C1 segment of cervical spinal cord (tissue), 14 donors: Measurements from ENCODE around the gene CASZ1.

Experiments
- DNase-seq, 14 donors: peaks; one replicate each; lab custom pipeline; 2025; lab: John Stamatoyannopoulos, UW

The CASZ1 gene

DNA sequence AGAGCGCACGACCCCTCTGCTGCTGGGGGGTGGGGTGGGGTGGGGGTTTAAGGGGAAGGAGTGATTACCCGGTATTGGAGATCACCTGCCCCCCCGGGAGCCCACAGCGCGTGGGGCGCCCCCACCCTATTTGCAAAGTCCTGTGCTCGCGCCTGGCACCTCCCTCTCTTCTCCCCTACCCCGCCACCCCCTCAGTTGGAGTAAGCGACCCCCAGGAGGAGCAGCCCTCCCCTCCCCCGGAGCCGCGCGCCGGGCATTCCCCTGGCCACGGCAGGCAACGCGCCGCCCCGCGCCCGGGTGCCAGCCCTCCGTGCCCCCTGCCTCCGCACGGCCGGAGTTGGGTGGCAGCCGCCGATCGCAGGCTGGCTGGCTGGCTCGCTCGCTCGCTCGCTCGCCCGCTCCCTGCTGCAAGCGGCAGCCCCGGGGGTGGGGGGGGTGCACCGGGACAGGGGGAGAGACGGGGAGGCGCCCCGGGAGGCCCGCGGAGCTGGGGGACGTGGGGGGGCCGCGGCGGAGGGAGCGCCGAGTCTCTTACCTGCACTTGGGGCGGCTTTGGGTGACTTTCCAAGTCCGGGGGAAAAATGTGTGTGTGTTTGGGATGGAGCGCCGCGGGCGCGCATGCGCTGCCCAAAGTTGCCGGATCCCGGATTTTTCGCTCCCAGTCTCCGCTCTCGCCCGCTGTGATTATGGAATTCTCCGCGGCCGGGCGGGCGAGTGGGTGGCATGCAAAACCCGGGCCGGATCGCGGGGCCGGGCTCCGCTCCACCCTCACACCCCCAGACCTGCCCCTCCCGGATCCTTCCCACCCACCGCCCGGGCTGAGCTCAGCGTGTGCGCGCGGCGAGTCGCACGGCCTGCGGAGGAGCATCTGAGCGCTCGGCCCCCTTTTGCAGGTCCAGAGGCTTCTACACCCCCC, at the start of gene CASZ1:
CASZ1 (minus strand) TSS at position 618 of the 916 bp plus-strand sequence. CDS start 102,757 bp downstream, outside the sequence.
- DNase-seq: peak in 11 of 14 donors; percentile 4 to 78 (median 37)

GRCh38 chr1:10843697-10844096, 47.3 kb upstream of the CASZ1 start:
- no peak for DNase-seq

DNA sequence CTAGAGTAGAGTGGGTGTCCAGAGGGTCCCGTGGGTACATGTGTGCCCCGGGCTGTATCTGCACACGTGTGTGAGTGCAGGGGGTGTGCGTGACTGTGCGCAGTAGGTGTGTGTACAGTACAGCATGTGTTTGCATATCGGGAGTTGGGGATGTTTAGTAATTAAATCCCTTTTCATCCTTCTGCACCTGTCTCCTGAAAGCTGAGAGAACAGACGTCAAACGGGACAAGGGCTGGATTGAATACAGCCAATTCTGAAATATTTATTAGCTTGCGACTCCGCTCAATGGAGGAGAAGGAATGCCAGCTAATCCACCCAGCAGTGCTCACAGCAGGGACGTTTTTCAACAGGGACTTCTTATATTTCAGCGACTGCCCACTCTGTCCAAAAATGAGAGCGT, 44.7 kb upstream of the CASZ1 start:
- DNase-seq: no peak

DNA sequence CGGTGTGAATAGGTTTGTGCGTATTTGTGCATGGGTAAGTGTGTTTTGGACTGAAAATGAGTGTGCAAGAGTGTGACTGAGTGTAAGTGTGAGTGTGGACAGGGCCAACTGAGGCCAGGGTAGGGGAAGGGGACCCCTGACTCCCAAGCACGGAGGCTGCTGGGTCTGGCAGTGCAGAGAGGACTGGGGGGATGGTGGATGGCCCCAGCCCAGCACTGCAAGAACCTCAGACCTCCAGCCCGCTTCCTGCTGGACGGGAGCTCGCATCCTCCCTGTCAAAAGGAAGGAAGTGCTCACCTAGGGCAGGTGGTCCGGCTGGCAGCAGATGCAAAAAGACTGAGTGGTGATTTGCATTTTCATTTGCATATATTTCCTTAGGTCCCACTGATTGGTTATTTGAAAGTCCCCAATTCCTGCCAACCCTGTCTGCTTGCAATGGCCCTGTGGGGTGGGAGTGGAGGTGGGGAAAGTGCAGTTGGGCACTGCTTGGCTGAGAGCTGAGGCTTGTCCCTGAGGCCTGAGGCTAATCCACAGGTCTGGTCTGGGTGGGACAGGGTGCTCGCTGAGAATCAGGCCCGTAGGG, 42.8 kb upstream of the CASZ1 start:
- no peak for DNase-seq

DNA sequence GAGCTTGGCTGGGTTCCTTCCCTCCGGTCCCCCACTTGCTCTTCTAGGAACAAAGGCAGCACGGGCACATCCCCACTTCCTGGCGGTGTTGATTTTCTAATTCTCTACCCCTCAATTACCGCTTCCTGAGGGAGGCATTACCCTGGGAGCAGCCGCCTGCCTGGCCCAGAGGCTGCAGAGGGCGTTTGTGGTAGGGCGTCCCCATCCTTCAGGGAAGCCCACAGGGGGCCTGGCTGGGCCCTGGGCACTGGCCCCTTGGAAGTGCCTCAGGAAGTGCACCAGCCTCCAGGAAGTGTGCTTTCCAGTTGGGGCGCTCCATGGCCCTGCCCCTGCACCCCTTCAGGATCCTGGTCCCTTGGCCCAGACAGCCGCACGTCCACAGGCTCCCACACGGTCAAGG, 42.1 kb upstream of the CASZ1 start:
- DNase-seq: no peak

DNA sequence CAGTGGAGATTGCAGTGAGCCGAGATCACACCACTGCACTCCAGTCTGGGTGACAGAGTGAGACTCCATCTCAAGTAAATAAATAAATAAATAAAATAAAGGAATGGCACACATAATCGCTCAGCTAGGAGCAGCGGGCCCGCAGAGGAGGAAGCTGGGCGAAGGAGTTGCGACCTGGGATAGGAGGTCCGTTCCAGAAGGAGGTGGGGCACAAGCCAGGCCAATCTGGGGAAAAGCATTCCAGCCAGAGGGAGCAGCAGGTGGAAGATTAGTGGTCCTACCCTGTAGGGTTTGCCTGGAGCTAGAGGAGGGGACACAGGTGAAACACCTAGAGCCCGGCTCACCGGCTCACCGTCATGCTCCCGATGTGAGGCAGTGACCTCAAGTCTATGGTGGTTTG, 40.3 kb upstream of the CASZ1 start:
- DNase-seq: no peak

DNA sequence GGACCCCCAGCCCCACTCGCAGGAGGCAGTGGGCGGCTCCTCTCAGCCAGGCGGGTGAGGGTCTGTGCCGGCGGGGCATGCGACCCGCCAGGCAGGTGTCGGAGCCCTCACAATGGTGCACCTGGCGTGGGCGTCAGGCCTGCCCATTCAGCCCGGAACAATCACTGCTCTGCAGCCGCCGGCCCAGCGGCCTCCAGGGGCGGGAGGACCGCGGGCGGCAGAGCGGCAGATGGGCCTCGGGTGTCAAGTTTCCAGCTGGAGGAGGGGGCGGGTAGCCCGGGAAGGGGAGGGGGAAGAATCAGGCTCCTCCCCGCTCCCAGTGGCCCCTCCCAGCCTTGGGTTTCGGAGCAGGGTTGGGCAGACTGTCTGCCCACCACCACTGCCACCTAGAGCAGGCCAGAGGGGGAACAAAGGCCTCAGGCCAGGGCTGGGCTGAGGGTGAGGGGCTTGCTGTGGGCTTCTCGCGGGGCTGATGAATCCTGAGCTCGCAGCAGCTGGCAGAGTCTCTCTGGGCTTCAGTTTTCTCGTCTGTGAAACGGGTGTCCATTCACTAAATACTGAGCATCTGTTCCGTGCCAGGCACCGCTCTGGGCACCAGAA, 39.5 kb upstream of the CASZ1 start:
- no peak for DNase-seq

- DNase-seq: no peak
These were observed 39.0 kb upstream of the CASZ1 start for GRCh38 chr1:10835421-10835820.

GRCh38 chr1:10834770-10835412, 38.4 kb upstream of the CASZ1 start:
- DNase-seq: no peak

- DNase-seq: no peak
These were observed 37.4 kb upstream of the CASZ1 start for GRCh38 chr1:10833630-10834557.

DNA sequence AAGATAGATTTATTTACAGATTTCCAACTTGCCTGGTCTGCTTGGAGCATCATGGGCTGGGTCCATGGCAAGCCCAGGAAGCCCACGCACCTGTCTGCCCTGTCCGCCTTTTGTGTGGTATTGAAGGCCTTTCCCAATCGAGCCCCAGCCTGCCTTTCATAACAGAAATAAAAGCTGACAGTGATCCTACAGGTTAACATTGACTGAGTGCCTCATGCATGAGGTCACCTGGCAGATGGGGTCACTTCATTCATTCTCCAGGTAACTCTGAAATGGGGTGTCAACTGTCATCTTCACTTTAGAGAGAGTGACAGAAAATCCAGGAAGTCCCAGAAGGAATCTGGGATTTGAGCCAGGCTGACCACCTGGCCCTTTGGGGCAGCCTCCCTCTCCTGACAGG, 36.3 kb upstream of the CASZ1 start:
- DNase-seq: no peak

DNA sequence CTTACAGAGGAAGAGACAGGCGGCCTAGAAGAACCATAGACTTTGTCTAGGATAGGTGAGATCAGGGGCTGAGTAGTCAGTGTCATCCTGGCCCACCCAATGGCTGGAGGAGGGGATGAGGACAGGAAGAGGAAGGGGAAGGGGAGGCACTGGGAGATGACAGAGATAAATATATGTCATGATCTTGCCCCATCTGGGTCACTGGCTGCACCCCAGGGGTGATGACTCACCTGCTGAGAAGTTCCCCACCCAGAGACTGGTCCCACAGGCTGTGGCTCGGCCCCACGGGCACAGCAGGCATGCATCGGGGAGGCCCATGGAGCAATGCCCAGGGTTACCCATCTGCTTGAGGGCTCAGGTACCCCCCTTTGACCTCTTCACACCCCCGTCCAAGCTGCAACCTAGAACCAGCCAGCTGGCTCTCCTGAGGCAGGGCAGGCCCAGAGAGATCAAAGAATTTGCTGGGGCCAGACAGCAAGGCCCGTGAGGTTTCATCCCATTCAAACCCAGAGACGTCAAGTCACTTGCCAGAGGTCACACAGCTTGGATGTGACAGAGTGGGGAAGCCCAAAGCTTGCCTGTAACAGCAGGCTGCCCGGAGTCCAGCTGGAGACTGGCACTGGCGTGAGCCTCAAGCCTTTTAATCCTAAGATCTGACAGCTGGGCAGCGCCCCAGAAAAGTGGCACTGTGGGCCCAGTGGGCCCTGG, 34.7 kb upstream of the CASZ1 start:
- DNase-seq: no peak

DNA sequence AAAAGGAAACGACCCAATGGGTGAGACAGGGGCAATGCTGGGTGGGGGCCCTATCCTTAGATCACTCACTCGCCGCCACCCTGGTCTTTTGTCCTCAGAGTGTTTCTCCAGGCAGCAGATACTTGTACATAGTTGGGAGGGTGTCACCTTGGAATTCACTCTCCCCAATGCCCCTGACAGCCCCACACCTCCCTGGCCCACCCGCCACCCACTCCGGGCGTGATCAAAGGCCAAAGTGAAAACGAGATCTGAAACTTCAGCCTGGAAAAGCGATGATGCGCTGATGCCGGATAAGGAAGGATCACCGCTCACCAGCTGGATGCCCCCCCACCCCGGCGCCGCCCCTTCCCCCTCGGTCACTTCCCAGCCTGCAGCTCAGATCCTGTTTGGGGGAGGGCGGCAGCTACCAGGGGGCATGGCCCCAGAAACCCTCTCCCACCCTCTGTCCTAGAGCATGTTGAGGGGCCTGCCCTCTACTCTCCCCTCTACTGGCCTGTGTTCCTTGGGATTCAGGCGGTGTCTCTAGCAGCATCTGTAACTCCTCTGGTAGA, 33.6 kb upstream of the CASZ1 start:
- DNase-seq: no peak

DNA sequence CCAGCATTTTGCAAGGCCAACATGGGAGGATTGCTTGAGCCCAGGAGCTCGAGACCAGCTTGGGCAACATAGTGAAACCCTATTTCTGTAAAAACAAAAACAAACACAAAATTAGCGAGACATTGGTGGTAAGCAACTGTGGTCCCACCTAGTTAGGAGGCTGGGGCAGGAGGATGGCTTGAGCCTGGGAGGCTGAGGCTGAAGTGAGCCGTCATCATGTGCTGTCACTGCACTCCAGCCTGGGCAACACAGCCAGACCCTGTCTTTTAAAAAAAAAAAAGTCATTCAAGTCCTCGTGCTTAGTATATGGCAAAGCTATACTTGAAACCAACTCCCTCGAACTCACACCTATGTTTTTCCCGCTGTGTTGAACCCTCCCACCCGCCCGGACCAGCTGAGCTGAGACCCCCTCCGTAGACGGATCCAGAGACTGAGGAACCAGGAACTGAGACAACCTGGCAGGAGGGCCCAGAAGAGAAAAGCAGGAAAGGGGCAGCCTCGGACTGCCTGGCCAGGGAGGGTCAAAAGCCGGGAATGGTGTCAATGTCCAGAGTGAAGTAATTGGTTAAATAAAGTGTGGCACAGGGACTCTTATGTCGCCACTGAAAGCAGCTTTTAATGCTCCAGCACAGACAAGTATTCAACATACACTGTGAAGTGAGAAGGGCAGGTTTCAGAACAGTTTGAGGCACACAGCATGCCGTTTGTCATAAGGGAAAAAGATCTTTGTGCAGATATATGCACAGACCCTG, 32.8 kb upstream of the CASZ1 start:
- DNase-seq: no peak

GRCh38 chr1:10827377-10828333, 31.2 kb upstream of the CASZ1 start:
- DNase-seq: no peak

DNA sequence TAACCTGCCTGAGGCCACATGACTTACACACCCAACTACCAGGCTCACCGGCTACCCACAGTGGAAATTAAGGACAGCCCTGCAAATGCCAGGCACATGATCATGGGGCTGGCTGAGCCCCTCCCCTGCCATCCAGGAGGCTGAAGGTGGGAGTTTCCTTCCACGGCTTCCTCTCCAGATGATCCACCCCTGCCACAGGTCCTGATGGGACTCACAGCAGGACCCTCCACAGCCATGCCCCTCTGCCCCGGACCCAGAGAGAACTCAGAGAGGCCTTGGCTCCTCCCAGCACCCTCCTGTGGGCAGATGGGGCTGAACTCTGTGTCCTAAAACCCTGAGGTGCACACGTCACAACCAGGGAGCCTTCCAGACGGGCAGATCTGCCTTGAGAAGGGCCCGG, 29.1 kb upstream of the CASZ1 start:
- DNase-seq: no peak

GRCh38 chr1:10824821-10825540, 28.5 kb upstream of the CASZ1 start:
- no peak for DNase-seq

- DNase-seq: peak in 4 of 14 donors; percentile 8 to 12 (median 12)
These were observed 26.6 kb upstream of the CASZ1 start for GRCh38 chr1:10823000-10823401.
